ENCODE results near the gene PDZD2.
"Not testable (repeated sequence)": the region's sequence is repeated elsewhere in the genome, so short reads cannot be mapped to it uniquely, and the experiment has no call there.

Gene PDZD2

DNA sequence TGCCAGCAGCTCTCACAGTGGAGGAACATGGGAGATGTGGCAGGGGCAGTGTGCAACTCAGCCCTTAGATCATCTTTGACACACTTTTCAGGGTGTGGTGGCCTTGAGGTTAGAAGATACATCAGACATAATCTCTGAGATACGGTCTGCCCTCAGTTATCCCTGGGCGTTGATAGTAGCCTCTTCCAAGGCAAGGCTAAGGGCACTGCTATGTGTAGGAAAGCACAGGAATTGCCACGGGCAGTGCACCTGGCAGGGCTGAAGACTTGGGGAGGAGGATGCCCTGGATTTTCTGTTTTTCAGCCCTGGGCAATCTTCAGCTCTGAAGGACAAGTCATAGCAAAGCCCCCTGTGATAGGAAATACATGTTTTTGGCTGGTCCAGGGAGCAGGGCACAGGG is 328.5 kb downstream of the PDZD2 start:
- Histone ChIP-seq H3K4me1 (ENCODE audit: low read length) (no peaks in the 10 kb centered on the region; the same call in 1 of the 2 replicates), H3K79me2 (ENCODE audit: low read length) (no peaks in the 10 kb centered on the region), H3K4me3 (ENCODE audit: low read length) (no peak overlapping the region), H4K20me1 (ENCODE audit: insufficient read depth, low read length) (no peaks in the 10 kb centered on the region), H3K27ac (ENCODE audit: low read length) (no peak overlapping the region), H2AFZ (ENCODE audit: low read depth, low read length) (no peak overlapping the region), H3K27me3 (ENCODE audit: low read depth, low read length) (no peaks in the 10 kb centered on the region), H3K9ac (ENCODE audit: low read length) (no peak overlapping the region), H3K36me3 (replicated peaks; ENCODE audit: low read depth, low read length) (no peaks in the 10 kb centered on the region), H3K4me2 (ENCODE audit: low read length) (no peak overlapping the region), H3K9me3 (ENCODE audit: insufficient read depth, low read length) (no peaks in the 10 kb centered on the region)
- no peak for TF ChIP-seq EZH2phosphoT487 (IDR thresholded peaks at IDR 0.05; ENCODE audit: low read depth)
- TF ChIP-seq, protein P1, sequence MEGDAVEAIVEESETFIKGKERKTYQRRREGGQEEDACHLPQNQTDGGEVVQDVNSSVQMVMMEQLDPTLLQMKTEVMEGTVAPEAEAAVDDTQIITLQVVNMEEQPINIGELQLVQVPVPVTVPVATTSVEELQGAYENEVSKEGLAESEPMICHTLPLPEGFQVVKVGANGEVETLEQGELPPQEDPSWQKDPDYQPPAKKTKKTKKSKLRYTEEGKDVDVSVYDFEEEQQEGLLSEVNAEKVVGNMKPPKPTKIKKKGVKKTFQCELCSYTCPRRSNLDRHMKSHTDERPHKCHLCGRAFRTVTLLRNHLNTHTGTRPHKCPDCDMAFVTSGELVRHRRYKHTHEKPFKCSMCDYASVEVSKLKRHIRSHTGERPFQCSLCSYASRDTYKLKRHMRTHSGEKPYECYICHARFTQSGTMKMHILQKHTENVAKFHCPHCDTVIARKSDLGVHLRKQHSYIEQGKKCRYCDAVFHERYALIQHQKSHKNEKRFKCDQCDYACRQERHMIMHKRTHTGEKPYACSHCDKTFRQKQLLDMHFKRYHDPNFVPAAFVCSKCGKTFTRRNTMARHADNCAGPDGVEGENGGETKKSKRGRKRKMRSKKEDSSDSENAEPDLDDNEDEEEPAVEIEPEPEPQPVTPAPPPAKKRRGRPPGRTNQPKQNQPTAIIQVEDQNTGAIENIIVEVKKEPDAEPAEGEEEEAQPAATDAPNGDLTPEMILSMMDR (IDR thresholded peaks at IDR 0.05; ENCODE audit: low read depth, low read length), result no peak

DNA sequence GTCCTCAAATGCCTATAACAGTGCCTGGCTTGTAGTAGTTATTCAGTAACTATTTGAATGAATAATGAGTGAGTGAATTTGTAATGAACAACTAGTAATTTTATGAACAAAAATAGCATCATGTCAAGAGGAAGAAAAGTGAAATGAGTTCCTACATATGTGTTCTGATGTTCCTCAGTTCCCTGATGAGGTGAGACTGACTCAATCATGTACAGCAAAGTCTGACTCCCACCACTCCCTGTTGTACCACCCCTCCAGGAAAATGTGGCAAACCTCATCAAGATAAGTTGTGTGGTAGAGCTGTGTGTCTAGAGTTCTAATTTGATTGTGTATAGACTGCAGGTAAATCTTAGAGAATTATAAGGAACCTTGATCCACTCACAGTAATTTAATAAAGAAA is 333.6 kb downstream of the PDZD2 start:
- peaks cover 9% of the 10 kb centered on the region for H3K4me1 ChIP-seq (ENCODE audit: low read length)
- H2AFZ ChIP-seq (ENCODE audit: low read depth, low read length), result no peak overlapping the region
- no peaks in the 10 kb centered on the region for H4K20me1 ChIP-seq (ENCODE audit: insufficient read depth, low read length)
- no peak overlapping the region for H3K27ac ChIP-seq (ENCODE audit: low read length)
- H3K27me3 ChIP-seq (ENCODE audit: low read depth, low read length), result no peaks in the 10 kb centered on the region
- H3K36me3 ChIP-seq (replicated peaks; ENCODE audit: low read depth, low read length), result no peaks in the 10 kb centered on the region
- H3K4me3 ChIP-seq (ENCODE audit: low read length), result no peak overlapping the region
- TF ChIP-seq EZH2phosphoT487 (IDR thresholded peaks at IDR 0.05; ENCODE audit: low read depth), result no peak
- TF ChIP-seq, protein P1 (IDR thresholded peaks at IDR 0.05; ENCODE audit: low read depth, low read length), result no peak
- H3K4me2 ChIP-seq (ENCODE audit: low read length), result no peak overlapping the region
- no peak overlapping the region for H3K9ac ChIP-seq (ENCODE audit: low read length)
- no peaks in the 10 kb centered on the region for H3K9me3 ChIP-seq (ENCODE audit: insufficient read depth, low read length)
- no peaks in the 10 kb centered on the region for H3K79me2 ChIP-seq (ENCODE audit: low read length)

DNA sequence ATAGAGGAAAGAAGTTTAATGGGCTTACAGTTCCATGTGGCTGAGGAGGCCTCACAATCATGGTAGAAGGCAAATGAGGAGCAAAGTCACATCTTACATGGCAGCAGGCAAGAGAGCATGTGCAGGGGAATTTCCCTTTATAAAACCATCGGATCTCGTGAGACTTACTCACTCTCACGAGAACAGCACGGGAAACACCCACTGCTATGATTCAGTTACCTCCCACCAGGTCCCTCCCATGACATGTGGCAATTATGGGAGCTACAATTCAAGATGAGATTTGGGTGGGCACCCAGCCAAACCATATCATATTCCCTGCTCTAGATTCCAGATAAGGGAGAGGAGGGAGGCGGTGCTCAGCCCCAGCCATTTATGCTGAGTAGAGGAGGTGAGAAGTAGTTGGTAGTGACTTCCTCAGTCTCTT is 336.3 kb downstream of the PDZD2 start:
- not testable (repeated sequence) for H3K27ac ChIP-seq (ENCODE audit: low read length); H3K27me3 ChIP-seq (ENCODE audit: low read depth, low read length); H3K4me3 ChIP-seq (ENCODE audit: low read length); H3K36me3 ChIP-seq (replicated peaks; ENCODE audit: low read depth, low read length); H2AFZ ChIP-seq (ENCODE audit: low read depth, low read length); H3K79me2 ChIP-seq (ENCODE audit: low read length); H4K20me1 ChIP-seq (ENCODE audit: insufficient read depth, low read length); H3K4me2 ChIP-seq (ENCODE audit: low read length); H3K9ac ChIP-seq (ENCODE audit: low read length); H3K9me3 ChIP-seq (ENCODE audit: insufficient read depth, low read length); H3K4me1 ChIP-seq (ENCODE audit: low read length)

DNA sequence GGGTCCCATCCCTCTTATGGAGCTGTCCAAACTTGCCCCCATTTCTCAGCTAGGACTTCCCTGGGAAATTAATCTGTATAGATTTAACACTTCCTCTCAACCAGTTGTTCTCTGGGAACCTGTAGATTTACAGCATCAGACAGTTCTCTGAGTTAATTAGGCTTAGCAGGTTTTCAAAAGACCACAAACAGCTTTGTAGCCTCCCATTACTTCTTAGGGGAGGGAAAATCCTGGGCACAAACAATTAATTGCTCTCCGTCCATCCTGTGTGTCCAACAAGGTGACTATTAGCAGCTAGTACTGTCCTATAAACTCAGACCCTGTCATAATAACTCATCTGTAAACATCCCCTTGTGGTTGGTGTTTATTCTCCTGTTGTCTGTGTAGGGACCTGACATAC is 337.2 kb downstream of the PDZD2 start:
- Histone ChIP-seq H4K20me1 (ENCODE audit: insufficient read depth, low read length) (no peaks in the 10 kb centered on the region), H3K4me1 (ENCODE audit: low read length) (peaks cover 9% of the 10 kb centered on the region), H3K9me3 (ENCODE audit: insufficient read depth, low read length) (no peaks in the 10 kb centered on the region), H3K27ac (ENCODE audit: low read length) (no peak overlapping the region), H3K79me2 (ENCODE audit: low read length) (no peaks in the 10 kb centered on the region), H3K36me3 (replicated peaks; ENCODE audit: low read depth, low read length) (no peaks in the 10 kb centered on the region), H3K9ac (ENCODE audit: low read length) (no peak overlapping the region), H3K4me3 (ENCODE audit: low read length) (no peak overlapping the region), H3K27me3 (ENCODE audit: low read depth, low read length) (no peaks in the 10 kb centered on the region), H2AFZ (ENCODE audit: low read depth, low read length) (no peak overlapping the region), H3K4me2 (ENCODE audit: low read length) (no peak overlapping the region)
- TF ChIP-seq, protein P1 (IDR thresholded peaks at IDR 0.05; ENCODE audit: low read depth, low read length), result no peak
- TF ChIP-seq EZH2phosphoT487 (IDR thresholded peaks at IDR 0.05; ENCODE audit: low read depth), result no peak

Data from OCI-LY3 (cell line).